B cell (primary cell): ENCODE measurements around the gene TMEM97.

Experiments used
- CTCF ChIP-seq: fragments of 200-600 bp; IDR thresholded peaks from one replicate; pipeline ENCODE4 v1.8.0; 2022; ENCODE audit warnings: antibody characterized with exemption, mild to moderate bottlenecking
- EZH2 ChIP-seq: IDR thresholded peaks from 2 replicates; pipeline ENCODE4 v1.6.1; 2012; ENCODE audit warnings: borderline replicate concordance, low read depth, mild to moderate bottlenecking, moderate library complexity, low read length; ENCODE audit not compliant: insufficient read depth, poor library complexity, severe bottlenecking

GRCh38 chr17:28315846-28316705, 2.9 kb upstream of the TMEM97 start:
- TF ChIP-seq CTCF (no peak), EZH2 (no peak)
